ENCODE data around the gene CEP170B. TPM values are rescaled to one million over a fixed set of nuclear protein-coding genes. Genes with fewer than 3 reads are reported as not detected.
"Not testable (repeated sequence)": the region's sequence is repeated elsewhere in the genome, so short reads cannot be mapped to it uniquely, and the experiment has no call there.

CEP170B gene
- polyA plus RNA-seq, 4 donors: 3.6 to 21.2 (median 11.1) TPM

DNA sequence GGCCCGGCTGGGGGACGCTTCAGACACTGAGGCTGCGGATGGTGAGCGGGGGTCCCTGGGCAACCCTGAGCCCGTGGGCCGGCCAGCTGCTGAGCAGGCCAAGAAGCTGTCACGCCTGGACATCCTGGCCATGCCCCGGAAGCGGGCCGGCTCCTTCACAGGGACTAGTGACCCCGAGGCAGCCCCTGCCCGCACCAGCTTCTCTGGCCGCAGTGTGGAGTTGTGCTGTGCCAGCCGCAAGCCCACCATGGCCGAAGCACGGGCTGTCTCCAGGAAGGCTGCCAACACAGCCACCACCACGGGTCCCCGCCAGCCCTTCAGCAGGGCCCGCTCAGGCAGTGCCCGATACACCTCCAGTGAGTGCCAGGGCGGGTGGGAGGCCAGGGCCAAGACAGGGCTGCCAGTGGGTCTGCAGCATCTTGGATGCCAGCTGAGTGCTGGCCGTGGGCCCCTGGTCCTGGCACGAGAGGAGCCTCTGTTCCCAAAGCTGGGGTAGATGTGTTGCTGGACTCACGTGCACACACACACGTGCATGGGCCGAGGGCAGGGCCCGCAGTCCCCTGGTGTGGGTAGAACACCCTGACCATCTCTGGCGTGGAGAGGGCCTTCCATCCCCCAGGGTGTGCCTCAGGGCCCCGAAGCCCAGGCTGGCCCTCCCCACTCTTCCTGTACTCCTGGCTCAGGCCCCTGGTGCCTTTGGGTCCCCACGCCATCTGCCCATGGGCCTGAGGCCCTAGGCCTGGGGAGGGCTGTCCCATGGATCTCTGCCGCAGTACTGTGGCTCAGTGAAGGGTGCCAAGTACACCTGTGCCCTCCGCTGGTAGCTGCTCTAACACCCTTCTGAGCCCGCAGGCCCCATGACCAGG is 22.8 kb downstream of the CEP170B start:
- DNase-seq (ENCODE audit: low read depth in 4 of 4, low spot score in 3 of 4): no peak

DNA sequence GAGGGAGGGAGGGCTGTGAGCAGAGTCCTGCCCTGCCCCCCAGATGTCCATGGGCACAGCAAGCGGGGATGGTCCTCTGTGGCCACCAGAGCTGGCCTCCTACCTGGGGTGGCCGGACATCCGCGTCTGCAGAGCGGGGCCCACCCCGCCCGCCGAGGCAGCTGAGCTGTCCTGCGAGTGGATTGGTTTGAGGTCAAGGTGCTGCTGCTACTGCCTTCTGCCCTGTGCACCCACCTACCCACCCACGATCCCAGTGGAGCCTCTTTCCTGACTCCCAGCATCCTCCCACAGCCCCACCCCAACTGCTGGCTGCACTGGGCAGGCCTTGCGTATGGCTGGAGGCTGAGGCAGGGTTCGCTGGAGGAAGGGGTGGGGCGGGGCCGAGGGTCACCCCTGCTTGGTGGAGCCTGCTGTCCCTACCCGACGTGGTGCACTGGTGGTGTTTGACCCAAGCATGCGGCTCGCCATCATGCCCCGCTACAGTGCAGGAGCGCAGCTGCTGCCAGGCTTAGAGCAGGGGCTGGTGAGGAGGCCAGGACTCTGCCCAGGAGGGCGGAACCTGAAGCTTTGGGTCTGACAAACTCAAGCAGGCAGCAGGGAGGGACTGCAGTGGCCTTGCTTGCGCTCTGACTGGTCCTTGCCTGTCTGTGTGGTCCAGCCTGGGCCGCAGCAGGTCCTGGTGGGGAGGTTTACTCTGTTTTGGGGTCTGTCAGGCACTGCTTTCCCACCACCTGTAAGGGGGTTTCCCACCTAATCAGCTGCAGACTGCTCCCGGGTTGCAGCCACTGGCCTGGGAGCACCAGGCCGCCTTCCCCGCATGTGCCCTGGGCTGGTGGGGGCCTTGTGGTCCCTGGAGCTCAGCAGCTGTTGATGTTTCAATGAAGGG is 23.7 kb downstream of the CEP170B start:
- no peak for DNase-seq (ENCODE audit: low read depth in 4 of 4, low spot score in 3 of 4)

DNA sequence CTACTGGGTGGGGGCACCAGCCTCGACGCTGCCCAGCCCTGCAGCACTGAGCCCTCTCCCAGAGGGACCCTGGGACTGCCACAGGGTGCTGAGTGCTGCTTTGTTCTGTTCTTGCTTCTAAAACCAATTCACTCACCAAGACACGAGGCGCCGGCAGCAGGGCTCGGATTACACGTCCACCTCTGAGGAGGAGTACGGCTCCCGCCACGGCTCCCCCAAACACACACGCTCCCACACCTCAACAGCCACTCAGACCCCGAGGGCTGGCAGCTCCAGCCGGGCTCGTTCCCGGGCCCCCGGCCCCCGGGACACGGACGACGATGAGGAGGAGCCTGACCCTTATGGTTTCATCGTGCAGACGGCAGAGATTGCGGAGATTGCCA is 24.3 kb downstream of the CEP170B start:
- DNase-seq (ENCODE audit: low read depth in 4 of 4, low spot score in 3 of 4): no peak

DNA sequence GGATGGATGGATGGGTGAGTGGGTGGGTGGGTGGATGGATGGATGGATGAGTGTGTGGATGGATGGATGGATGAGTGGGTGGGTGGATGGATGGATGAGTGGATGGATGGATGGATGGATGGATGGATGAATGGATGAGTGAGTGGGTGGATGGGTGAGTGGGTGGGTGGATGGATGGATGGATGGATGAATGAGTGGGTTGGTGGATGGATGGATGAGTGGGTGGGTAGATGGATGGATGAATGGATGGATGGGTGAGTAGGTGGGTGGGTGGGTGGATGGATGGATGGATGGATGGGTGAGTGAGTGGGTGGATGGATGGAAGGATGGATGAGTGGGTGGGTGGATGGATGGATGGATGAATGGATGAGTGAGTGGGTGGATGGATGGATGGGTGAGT is 25.2 kb downstream of the CEP170B start:
- not testable (repeated sequence) for DNase-seq (ENCODE audit: low read depth in 4 of 4, low spot score in 3 of 4)

- no peak for DNase-seq (ENCODE audit: low read depth in 4 of 4, low spot score in 3 of 4)
These were observed 26.1 kb downstream of the CEP170B start for GRCh38 chr14:104891121-104891551.

- DNase-seq (ENCODE audit: low read depth in 4 of 4, low spot score in 3 of 4): no peak
These were observed 26.8 kb downstream of the CEP170B start for GRCh38 chr14:104891664-104892530.

DNA sequence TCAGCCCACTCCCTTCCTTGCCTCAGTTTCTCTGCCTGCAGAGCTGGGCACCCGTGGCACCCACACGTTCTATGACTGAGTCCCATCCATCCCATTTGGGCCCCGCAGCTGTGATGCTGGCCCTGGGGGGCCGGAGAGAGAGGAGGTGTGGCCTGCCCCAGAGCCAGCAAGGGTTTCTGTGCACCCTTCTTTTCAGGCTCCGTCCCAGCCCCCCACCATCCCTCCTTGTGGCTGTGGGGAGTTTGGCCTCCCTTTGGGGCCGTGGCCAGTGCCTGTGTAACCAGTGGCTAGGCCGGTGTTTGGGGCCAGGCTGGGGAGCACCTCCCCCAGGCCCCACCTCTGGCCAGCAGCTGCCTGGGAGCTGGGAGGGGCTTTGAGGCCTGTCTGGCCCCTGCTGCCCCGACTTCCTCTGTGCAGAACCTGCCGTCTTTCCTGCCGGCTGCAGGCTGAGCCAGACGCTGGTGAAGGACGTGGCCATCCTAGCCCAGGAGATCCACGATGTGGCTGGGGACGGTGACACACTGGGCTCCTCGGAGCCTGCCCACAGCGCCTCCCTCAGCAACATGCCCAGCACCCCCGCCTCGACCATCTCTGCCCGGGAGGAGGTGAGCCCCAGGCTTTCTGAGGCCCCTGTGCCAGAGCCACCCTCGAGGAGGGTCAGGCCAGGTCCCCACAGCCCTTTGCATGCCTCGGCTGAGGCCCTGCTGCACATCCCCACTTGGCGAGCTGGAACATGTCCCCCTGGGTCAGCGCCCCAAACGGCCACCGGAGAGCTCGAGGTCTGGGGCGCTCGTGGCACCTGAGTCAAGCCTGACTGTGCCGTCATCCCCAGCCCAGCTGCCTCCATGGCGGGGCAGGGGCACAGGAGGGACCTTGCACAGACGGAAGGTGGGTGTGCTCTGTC is 27.7 kb downstream of the CEP170B start:
- DNase-seq (ENCODE audit: low read depth in 4 of 4, low spot score in 3 of 4): no peak

- no peak for DNase-seq (ENCODE audit: low read depth in 4 of 4, low spot score in 3 of 4)
These were observed 28.6 kb downstream of the CEP170B start for GRCh38 chr14:104893435-104894207.

DNA sequence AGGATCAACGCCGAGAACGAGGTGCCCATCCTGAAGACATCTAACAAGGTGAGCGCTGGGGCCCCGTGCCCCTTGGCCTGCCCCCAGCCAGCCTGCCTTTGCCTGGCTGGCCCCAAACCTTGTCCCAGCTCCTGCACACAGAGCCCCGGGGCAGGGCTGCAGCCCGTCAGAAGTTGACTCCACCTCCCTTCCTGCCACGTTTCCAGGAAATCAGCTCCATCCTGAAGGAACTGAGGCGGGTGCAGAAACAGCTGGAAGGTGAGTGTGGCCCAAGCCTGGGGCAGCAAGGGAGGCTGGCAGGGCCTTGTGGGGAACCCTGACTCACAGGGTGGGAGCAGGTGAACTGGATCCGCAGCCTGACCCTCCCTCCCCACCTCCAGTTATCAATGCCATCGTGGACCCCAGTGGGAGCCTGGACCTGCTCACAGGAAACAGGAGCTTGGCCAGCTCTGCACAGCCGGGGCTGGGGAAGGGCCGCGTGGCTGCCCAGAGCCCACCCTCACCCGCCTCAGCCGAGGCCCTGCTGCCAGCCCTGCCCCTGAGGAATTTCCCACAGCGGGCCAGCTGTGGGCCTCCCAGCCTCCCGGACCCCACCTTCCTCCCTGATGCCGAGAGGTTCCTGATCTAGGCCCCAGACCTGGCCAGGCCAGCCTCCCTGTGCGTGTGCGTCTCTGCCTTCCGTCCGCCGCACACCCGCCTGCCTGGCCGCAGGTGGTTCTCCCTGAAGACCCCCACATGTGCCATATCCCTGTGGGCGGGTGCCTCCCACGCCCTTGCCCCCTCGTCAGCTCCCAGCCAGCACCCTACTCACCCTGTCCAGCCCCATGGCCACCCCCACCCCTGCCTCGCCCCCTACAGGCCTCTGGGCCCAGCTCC is 29.5 kb downstream of the CEP170B start:
- DNase-seq (ENCODE audit: low read depth in 4 of 4, low spot score in 3 of 4): no peak

DNA sequence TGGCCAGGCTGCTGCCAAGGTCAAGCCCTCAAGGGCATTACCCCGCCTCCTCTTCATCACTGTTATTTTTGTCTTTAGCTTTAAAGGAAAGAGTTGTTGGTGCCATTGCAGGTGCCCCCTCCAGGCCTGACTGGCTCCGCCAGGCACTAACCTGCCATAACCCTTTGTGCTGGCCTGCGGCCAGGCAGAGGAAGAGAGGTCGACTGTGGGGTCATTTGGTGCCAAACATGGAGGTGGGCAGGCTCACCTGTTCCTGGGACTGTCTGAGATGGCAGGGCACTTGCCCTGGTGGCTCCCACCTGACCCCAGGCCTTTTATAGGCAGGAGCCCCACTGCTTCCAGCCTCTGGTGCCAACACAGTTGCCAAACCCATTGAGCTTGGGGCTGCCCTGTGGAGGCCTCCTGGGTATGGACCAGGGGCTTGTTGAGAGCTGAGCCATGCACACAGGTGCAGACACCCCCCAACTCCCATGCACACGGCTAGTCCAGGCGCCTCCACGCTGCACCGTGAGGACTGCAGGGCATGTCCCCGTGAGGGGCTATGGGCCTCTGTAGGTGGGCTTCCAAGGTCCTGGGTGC is 30.2 kb downstream of the CEP170B start:
- no peak for DNase-seq (ENCODE audit: low read depth in 4 of 4, low spot score in 3 of 4)

DNA sequence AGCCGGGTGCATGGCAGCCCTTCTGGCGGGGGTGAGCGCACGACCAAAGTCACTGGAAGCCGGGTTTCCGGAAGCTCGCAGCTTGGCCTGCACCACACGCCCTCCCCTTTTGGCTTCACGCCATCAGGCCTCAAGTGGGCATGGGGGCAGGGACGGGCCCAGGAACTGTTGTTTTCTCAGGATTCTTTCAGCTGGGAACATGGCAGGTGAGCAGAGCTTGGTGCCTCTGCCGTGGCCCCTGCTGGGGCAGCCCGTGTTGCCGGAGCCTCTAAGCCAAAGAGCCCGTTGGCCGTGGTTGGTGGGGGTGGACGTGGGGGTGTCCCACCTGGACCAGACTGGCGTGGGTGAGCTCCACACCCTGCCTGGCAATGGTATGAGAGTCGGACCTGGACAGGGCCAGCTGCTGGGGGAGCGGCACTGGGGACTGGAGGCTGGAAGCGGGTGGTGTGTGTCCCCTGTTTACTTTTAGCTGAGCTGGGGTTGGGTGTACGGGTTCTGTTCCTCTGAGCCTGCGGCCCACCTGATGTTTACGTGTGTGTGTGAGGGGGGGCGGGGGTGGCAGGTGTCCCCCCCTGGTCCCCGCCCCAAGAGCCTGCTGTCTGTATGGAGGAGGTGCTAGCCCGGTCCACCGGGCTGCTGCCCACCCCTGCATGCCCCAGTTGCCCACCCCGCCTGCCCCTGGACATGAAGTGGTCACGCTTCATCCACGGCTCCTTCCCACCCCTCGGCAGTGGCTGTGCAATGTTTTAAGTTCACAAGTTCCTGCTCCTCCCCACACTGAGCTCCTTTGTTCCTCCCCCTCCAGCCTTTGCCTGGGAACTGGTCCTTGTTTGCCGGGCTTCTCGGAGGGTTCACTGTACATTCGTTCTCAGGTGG is 31.0 kb downstream of the CEP170B start:
- no peak for DNase-seq (ENCODE audit: low read depth in 4 of 4, low spot score in 3 of 4)

DNA sequence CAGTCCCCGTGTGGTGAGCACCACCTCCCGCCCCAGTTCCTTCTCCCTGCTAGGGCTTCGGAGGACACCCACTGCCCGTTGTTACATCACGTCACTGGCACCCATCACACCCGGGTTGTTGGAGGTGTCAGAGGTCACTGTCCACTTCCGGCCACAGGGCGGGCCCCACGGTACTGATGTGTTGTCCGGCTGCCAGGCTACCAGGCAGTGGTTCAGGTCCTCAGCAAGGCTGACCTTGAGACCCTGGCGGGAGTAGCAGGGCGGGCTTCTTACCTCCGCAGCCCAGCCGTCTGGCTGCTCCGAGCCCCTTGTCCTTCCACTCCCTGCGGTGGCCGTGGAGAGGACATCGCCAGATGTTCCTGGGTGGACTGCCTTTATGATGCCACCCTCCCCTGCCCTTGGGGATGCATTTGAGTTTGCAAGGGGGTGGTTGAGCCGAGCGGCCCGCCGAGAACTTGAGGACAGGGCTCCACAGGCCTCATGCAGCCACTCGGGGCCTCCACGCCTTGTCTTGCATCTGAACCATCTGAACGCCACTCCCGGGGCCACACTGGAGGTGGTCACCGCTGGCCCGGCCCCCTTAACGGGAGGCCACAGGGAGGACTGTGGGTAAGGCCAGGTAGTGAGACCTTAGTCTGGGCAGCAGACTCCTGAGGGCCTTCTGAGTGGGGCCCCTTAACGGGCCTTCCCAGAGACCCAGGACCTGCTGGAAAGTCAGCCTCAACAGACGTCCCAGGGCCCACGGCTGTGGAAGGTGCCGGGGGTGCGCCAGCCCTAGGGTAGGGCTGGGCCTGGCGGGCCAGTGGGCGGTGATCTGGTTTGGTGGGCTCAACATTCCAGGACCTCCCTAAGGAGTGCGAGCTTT is 32.5 kb downstream of the CEP170B start:
- no peak for DNase-seq (ENCODE audit: low read depth in 4 of 4, low spot score in 3 of 4)

- no peak for DNase-seq (ENCODE audit: low read depth in 4 of 4, low spot score in 3 of 4)
These were observed 33.1 kb downstream of the CEP170B start for GRCh38 chr14:104898195-104898558.

- DNase-seq (ENCODE audit: low read depth in 4 of 4, low spot score in 3 of 4): no peak
These were observed 33.9 kb downstream of the CEP170B start for GRCh38 chr14:104898870-104899510.

- DNase-seq (ENCODE audit: low read depth in 4 of 4, low spot score in 3 of 4): no peak
These were observed 34.7 kb downstream of the CEP170B start for GRCh38 chr14:104899781-104900180.
